GM10248 (cell line): ENCODE measurements around the gene NSMCE4A.

Source experiments
- CTCF ChIA-PET: fragments of 300-600 bp; sonication (Branson Sonifier 250); formaldehyde crosslinking; extraction: SDS; loops from one replicate; lab custom pipeline; 2021; ENCODE audit warnings: antibody characterized with exemption; lab: Yijun Ruan, JAX
- POLR2A ChIA-PET: fragments of 350-650 bp; sonication (Branson Sonifier 250); formaldehyde crosslinking; extraction: SDS; loops from one replicate; lab custom pipeline; 2020; ENCODE audit warnings: antibody characterized with exemption; lab: Yijun Ruan, JAX
- DNase-seq: peaks from one replicate; pipeline ENCODE4 v3.0.0; 2012; ENCODE audit errors: extremely low spot score
- TF ChIP-seq, protein P1 (sequence below): IDR thresholded peaks from 2 replicates; pipeline ENCODE4 v1.5.1; 2012; ENCODE audit warnings: mild to moderate bottlenecking, low read depth; ENCODE audit errors: extremely low read depth, missing control alignments, control extremely low read depth

Gene NSMCE4A

GRCh38 chr10:121914661-121915060, 60.4 kb downstream of the NSMCE4A start:
- POLR2A ChIA-PET: no interaction called here
- CTCF ChIA-PET: interaction anchor here (1.0 kb wide), 1 partner anchor 13 kb away, joined by 3 read pairs; no protein-coding TSS in a partner anchor
- TF ChIP-seq, protein P1, sequence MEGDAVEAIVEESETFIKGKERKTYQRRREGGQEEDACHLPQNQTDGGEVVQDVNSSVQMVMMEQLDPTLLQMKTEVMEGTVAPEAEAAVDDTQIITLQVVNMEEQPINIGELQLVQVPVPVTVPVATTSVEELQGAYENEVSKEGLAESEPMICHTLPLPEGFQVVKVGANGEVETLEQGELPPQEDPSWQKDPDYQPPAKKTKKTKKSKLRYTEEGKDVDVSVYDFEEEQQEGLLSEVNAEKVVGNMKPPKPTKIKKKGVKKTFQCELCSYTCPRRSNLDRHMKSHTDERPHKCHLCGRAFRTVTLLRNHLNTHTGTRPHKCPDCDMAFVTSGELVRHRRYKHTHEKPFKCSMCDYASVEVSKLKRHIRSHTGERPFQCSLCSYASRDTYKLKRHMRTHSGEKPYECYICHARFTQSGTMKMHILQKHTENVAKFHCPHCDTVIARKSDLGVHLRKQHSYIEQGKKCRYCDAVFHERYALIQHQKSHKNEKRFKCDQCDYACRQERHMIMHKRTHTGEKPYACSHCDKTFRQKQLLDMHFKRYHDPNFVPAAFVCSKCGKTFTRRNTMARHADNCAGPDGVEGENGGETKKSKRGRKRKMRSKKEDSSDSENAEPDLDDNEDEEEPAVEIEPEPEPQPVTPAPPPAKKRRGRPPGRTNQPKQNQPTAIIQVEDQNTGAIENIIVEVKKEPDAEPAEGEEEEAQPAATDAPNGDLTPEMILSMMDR: no peak
- no peak for DNase-seq

DNA sequence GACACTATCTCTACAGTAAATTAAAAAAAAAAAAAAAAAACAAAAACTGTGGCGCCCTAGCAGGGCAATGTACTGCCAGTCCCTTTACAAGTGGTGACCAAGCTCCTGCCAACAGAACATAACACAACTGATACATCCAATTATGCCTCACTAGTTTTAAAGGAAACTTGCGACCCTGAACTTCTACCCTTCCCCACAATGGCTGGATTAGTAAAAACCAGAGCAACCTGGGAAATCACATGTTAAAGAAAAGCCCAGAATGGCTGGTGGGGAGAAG, 63.7 kb downstream of the NSMCE4A start:
- DNase-seq: no peak
- TF ChIP-seq, protein P1: no peak
- ChIA-PET POLR2A (no interaction called here), CTCF (interaction anchor here (2.8 kb wide), 1 partner anchor 11 kb away, joined by 14 read pairs; no protein-coding TSS in a partner anchor)

DNA sequence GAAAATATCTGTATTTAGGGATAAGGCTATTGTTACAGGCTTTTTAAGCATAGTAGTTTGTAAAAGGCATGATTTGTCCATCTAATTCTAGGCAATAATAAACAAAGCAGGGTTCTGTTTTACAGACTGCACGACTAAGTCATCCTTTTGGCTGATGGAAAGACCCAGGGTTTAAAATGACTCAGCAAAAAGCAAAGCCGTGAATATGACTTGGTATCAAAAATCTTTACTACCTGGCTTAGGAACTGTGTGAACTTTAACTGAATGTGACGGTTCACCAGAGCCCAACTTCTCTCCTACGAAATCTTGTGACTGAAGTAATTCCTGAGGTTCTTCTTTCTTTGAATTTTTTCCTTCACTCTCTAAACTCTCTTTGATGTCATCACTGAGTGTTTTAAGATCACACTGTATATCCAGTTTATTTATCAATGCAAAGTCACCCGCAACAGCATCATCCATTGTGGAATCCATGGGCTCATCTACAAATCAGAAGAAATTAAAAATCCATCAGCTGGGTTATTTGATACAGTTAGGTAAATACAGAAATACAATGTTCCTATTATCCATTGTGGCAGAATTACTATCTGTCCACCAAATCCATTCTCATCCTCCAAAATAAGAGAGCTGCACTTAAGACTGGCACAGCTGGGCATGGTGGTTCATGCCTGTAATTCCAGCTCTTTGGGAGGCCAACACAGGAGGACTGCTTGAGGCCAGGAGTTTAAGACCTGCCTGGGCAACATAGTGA, 64.2 kb downstream of the NSMCE4A start:
- TF ChIP-seq, protein P1: no peak
- peak; percentile 34 for DNase-seq
- CTCF ChIA-PET: interaction anchor here (2.8 kb wide), 1 partner anchor 10 kb away, joined by 14 read pairs; no protein-coding TSS in a partner anchor
- POLR2A ChIA-PET: no interaction called here
